NCI-H146 treated with DMSO at 0.1 percent for 48 hours (cell line): ENCODE results near the gene DAGLB.
"Not testable (repeated sequence)": the region's sequence is repeated elsewhere in the genome, so short reads cannot be mapped to it uniquely, and the experiment has no call there.

Source experiments
- DNase-seq: peaks from one replicate; lab custom pipeline; 2025; ENCODE audit not compliant: unreplicated experiment; lab: John Stamatoyannopoulos, UW

DAGLB gene, protein sequence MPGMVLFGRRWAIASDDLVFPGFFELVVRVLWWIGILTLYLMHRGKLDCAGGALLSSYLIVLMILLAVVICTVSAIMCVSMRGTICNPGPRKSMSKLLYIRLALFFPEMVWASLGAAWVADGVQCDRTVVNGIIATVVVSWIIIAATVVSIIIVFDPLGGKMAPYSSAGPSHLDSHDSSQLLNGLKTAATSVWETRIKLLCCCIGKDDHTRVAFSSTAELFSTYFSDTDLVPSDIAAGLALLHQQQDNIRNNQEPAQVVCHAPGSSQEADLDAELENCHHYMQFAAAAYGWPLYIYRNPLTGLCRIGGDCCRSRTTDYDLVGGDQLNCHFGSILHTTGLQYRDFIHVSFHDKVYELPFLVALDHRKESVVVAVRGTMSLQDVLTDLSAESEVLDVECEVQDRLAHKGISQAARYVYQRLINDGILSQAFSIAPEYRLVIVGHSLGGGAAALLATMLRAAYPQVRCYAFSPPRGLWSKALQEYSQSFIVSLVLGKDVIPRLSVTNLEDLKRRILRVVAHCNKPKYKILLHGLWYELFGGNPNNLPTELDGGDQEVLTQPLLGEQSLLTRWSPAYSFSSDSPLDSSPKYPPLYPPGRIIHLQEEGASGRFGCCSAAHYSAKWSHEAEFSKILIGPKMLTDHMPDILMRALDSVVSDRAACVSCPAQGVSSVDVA

DNA sequence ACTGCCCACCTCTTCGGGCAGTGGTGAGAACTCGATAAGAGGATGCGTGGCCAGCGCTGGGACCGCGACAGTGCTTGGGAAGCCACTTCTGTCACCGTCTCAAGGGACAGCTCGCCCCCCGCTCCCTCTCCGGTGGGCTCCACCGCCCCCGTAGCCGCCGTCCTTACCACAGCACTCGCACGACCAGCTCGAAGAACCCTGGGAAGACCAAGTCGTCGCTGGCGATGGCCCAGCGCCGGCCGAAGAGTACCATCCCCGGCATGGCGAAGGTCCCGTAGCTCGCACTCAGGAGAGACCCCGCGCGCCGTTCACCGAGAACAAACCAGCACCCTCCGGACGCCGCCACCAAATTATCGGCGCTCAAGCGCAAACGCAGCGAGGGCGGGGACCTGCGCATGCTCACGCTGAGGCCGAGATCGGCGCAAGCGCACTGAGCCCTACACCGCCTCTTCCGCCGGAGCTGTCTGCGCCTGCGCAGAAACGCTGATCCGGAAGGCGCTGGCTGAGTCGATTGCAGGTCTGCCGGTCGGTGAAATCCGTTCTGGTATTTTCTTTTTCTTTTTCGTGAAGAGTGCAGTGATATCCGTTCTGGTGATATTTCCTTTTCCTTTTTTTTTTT lies at the start of gene DAGLB:
Gene DAGLB (minus strand): TSS at position 374 of the 619 bp plus-strand sequence. CDS start 112 bp downstream, at position 262.
- peak; percentile 78 for DNase-seq

DNA sequence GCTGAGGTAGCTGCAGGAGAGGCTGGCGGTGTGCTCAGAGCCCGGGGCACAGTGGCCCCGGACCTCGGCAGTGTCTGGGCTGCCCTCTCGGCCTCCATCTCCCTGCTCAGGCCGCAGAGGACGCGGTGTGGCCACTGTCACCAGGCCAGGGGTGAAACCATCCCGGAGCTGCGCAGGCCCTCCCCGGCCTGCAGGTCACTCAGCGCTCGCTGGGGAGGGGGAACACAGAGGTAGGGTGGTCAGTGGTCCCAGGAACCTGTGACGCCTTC lies 49.8 kb upstream of the DAGLB start:
- no peak for DNase-seq

DNA sequence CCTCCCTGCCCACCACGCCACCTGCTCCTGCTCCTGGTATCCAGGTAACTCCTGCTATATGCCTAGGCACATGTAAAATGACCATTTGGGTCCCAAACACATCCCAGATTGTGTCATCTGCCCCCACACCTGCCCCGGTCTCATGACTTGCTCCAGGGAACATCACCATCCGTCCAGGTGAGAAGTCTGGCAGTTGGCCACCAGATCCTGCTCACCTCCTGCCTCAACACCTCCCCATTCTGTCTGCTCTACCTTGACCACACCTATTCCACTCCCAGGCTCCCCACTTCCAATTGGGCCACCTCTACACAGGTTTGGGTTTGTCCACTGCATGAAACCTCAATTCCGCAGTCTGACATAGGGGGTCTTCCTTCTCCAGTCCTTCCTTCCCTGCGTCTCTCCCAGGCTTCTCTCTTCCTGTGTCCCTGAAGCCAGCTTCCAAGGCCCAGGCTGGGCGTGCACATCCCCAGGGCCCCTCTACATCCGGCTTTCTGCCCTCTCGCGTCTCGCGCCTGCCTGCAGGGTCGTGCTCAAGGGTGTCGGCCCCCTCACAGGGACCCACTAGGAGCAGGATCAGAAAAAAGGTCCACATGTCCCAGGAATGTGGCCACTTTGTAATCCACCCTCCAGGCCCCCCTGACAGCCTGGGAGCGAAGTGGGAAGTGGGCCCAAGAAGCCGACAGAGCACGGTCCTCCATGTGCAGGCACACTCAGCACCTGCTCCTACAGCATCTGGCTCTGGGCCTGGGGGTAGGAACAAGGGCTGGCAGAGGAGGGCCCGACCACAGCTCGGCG lies 49.3 kb upstream of the DAGLB start:
- DNase-seq = no peak

DNA sequence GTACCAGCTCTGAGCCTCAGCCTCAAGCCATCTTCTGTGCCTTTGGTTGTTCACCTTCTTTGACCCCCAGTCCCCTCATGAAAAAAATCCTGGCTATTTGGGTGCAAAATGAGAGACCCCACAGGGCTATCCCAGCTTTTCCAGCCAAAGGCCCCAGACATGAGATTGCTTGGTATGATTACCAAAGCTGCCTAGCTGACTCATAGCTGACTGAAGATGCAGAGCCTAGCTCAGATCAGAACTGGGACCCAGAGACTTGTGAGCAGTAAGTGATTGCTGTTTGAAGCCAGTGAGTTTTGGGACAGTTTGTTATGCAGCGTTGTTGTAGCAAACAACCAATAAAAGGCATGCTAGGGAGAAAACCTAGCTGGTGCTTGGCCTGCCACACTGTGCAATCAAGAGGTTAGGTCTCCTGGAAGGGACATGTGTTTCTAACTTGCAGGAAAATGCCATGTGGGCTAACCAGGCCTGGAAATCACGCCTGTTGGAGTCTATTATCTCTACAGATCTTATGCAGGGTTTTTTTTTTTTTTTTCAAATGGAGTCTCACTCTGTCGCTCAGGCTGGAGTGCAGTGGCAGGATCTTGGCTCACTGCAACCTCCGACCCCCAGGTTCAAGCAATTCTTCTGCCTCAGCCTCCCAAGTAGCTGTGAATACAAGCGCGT lies 48.0 kb upstream of the DAGLB start:
- DNase-seq = no peak

DNA sequence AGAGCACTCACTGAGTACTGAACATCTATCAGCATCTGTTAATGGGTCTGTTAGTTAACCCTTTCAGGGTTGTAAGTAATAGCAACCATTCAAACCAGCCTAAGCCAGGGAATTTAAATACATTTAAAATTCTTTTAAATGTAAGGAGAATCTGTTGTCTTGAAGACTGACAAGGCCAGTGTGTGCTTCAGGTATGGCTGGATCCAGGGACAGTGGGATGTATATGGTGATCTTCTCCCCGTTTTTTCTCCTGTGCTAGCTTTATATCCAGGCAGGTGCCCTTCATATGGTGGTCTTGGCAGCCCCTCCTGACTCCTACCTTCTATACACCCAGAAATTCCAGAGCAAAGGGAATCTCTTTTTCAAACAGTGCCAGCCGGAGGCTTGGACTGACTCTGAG lies 46.6 kb upstream of the DAGLB start:
- DNase-seq = no peak

DNA sequence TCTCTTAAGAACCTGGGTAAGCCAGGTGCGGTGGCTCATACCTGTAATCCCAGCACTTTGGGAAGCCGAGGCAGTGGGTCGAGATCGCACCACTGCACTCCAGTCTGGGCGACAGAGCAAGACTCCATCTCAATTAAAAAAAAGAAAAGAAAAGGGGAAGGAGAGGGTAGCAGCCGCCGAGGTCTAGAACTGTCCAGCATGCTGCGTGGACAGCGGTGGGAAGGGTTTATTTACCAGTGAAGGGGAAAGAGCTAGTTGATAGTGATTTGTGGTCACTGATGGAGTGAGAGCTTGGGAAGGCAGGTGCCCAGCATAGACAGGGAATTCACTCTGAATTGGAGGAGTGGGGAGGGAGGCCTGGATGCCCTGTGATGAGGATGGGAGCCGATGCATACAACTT lies 43.4 kb upstream of the DAGLB start:
- no peak for DNase-seq

DNA sequence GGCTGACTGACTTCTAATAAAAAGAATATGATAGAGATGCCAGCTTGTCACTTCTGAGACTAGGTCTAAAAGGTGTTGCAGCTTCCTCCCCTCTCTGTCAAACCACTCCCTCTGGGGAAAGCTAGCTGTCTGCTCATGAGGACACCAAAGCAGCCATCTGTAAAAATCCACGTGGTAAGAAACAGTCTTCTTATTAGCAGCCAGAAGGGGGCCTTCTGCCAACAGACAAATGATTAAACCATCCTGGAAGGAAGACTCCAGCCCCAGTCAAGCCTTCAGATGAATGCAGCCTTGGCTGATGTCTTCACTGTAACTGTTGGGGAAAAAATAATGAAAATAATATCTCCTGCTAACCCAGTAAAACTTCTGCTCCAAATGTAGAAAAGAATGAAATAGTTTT lies 41.9 kb upstream of the DAGLB start:
- DNase-seq = no peak

DNA sequence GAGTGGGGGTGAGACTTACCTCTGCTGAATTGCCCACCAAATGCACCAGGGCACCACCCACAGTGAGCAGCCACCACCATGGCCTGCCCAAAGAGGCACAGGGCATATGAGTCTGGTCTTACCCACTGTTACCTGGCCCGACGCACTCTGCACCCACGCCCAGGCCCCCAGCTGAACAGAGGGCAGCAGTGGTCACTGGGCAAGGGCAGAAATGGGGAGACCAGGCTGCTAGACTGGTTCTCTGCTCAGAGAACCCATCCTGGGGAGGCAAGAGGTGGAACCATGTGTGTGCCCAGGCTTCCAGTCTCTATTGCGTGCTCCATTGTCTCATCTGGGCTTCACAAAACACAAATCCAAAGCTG lies 39.4 kb upstream of the DAGLB start:
- no peak for DNase-seq

DNA sequence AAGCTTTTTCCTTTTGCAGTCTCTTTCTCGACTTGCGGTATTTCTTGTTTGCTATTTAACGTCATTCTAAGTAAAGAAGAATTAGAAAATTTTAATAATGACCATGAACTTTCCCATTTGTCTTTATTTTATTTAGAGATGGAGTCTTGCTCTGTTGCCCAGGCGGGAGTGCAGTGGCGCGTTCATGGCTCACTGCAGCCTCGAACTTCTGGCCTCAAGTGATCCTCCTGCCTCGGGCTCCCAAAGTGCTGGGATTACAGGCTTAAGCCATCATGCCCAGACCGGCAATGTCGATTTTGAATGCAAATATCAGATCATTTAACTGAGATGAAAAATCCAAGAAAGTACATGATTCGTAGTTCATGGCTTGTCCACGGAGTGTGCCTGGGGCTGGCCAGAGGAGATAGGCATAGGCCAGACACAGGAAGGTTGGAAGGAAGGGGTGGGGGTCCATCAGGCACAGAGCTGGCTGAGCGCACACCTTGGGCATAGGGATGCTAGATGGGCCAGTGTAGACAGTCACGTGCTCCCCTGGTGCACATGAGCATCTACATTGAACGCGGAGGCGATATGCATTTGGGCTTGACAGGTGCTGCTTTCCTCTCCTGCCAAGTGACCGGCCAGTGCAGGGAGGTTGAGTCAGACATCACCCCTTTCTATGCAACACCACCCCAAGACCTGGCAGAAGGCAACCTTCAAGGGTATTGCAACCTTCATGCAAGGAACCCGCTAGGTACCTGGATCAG lies 38.9 kb upstream of the DAGLB start:
- no peak for DNase-seq

DNA sequence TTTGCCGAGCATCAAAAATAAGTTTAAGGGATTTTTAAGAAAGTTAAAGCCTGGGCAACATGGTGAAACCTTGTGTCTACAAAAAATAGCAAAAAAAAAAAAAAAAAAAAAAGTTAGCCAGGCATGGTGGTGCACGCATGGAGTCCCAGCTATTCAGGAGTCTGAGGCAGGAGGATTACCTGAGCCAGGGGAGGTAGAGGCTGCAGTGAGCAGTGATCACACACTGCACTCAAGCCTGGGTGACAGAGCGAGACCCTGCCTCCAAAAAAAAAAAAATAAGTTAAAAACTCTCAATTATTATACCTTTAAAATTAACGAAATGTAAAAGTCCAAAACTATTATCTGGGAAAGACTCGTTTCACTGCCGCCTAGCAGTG lies 35.0 kb upstream of the DAGLB start:
- DNase-seq = no peak

DNA sequence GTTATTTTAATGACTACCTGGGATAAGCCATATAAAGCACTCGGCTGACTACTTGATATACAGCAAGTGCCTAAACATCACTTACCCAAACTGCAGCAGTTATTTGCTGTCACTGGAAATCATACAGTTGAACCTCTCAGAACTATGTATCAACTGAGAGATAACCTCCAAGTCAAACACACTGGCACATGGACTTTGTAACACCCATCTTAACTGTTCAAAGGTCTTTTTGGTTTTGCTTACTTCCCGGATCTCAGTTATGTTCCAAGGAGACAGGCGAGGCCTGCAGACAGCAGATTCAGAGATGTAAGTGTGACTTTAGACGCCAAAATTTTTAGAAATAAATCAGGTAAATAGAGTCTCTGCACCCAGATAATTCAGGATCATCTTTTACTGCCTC lies 34.6 kb upstream of the DAGLB start:
- no peak for DNase-seq

DNA sequence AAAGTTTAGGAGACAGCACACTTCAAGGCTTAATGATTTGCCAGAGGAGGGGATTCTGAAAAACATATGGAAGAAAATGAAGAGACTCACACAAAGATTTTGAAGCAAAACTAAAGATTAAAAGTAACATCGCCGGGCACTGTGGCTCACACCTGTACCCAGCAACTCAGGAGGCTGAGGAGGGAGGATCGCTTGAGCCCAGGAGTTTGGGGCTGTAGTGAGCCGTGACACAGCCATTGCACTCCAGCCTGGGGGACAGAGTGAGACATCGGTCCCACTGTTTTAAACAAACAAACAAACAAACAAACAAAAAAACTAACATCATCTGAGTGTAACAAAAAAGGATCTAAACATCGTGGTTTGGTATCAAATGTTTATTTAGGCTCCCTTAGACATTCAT lies 33.7 kb upstream of the DAGLB start:
- no peak for DNase-seq

DNA sequence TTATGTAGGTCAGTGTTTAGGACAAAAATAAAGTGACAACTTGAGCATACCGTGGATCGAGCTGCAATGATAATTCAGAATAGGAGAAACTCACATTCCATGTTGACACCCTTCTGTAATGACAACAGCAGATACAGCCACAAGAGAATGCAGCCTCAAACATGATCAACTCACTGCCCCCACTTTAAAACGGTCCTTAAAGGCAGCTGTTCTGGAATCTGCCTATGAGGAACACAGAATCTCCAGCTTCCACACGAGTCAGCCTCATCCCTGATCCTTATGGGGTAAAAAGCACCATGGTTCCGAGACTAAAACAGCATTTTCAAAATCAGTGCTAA lies 32.5 kb upstream of the DAGLB start:
- no peak for DNase-seq

DNA sequence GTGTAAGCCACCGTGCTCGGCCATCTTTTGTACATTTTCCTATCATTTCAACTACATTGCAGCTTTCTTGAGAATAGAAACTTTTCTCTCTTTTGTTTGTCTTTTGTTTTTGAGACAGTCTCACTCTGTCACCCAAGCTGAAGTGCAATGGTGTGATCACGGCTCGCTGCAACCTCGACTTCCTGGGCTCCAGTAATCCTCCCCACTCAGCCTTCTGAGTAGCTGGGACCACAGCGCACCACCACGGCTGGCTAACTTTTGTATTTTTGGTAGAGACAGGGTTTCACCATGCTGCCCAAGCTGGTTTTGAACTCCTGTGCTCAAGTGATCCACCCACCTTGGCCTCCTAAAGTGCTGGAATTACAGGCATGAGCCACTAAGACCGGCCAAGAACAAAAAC lies 31.3 kb upstream of the DAGLB start:
- DNase-seq = no peak

DNA sequence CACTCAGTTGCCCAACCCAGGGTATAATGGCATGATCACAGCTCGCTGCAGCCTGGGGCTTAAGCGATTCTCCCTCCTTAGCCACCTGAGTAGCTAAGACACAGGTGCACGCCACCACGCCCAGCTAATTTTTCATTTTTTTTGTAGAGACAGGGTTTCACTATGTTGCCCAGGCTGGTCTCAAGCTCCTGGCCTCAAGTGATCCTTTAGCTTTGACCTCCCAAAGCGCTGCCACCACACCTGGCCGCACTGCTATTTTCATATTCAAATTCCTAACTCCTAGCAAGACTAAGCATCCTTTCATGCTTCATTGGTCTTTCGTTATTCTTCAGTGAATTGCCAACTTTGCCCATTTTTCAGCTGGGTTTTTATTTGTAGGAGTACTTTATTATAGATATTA lies 30.4 kb upstream of the DAGLB start:
- DNase-seq = no peak

DNA sequence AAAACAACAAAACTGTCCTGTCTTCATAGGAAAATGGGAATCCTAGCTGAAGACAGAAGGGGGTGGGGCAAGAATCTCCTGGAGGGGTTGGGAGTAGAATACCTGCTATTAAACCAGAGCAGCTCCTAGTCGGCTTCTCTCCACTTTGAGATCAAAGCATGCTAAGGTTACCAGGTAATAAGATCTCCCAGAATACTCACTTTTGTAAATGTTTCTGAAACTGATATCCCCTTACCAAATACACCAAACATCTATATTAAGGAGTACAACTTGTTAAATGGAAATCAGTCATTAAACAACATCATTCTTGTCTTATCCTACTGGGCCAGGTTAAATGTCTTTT lies 29.5 kb upstream of the DAGLB start:
- no peak for DNase-seq

DNA sequence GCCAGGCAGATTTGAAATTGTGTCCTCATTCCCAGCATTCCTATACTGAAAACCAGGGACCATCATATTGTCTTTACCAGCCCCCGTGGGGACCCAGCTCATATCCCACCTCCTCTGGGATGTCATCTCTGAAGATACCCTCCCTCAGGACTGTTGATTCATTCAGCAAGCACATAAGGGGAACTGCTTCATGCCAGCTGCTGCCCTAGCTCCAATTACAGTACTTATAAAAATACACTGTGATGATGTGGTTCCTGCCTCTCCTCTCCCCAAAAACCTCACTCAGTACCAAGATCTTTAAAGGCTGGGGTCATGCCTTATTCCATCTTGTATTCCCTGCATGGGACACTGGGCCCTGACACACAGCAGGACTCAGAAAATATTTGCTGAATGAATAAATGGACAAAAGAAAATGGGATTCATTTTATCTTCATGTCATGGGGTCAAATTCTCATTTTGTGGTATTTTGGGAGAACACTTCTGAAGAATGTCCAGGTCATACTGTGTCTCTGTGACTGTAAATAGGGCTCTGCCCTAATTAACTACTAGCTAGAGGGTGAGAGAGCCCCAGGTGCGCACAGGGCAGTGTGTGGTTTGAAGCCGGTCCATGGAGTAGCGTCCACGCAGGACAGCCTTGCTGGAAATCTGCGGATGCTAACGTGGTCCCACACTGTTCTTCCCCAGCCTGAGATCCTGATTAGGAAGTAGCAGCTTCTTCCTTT lies 29.0 kb upstream of the DAGLB start:
- DNase-seq = no peak

DNA sequence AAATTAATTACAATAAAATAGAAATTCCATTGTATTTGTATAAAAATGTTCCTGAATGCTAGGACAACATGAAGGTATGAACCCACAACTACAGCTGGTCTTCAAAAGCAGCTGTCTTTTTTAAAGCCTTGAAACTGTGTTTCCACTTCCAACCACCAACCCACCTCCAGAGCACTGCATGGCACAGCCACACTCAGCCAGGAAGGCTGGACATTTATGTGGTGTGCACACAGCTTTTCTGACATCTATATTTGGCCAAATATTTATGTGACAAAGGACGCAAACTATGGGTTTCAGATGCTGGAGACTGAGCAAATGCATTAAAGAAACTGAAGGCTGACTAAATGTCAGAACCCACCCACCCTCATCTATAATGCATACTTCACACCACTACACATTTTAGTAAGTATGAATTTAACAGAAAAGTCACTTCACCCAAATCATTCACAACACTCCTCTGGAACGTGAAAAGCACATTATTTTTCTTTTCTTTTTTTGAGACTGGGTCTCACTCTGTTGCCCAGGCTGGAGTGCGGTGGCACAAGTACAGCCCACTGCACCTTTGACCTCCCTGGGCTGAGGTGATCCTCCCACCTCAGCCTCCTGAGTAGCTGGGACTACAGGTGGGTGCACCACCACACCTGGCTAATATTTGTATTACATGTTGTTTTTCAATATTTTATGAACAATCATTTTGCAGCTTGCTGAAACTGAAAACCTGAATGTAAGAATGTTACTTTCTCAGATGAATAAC lies 27.9 kb upstream of the DAGLB start:
- DNase-seq = no peak

DNA sequence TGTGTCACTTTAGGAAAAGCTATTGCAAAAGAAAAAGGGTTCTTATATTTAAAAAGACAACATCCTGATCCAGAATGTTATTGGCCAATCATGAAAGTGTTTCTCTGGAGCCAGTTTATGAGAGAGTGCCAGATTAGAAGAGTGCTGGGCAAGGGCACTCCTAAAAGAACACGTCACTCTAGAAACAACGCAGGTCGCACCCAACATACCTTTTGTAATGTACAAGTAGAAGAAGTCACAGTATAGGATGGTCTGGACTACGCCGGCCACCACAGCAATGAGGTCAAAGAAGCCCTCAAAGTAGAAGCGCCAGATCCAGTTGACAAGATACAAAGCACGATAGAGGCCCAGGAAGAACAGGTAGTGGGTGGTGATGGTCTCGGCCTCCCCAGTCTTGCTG lies 18.1 kb upstream of the DAGLB start:
- no peak for DNase-seq

DNA sequence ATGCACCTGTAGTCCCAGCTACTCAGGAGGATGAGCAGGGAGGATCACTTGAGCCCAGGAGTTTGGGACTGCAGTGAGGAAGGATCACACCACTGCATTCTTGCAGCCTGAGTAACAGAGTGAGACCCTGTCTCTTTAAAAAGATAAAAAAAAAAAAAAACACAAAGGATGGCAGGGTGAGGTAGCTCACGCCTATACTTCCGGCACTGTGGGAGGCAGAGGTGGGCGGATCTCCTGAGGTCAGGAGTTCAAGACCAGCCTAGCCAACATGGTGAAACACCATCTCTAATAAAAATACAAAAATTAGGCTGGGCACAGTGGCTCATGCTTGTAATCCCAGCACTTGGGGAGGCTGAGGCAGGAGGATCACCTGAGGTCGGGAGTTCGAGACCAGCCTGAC lies 15.9 kb upstream of the DAGLB start:
- DNase-seq = not testable (repeated sequence)
